ENCODE measurements around the gene EXOSC7. TPM values are rescaled to one million over a fixed set of nuclear protein-coding genes. Genes with fewer than 3 reads are reported as not detected.
A peak's percentile ranks its signal among the peaks of the same experiment; 100 is the strongest.

Gene EXOSC7
- total RNA-seq, 2 donors from 2014 or later: 43.3 to 45.9 TPM

- no peak for DNase-seq (ENCODE audit: low spot score)
- Histone ChIP-seq H3K4me1 (ENCODE audit: control insufficient read depth in 1 of 2, low read depth in 2 of 2) (peaks cover 21 to 31% of the 10 kb centered on the region in 2 donors), H3K9me3 (no peaks in the 10 kb centered on the region), H3K36me3 (peaks cover 3% of the 10 kb centered on the region), H3K4me3 (peak overlapping the region; percentile 48), H3K27me3 (replicated peaks; ENCODE audit: insufficient read depth) (no peaks in the 10 kb centered on the region), H3K27ac (peak overlapping the region; percentile 84 to 90)
- no peak for TF ChIP-seq CTCF (IDR thresholded peaks at IDR 0.05)
- ATAC-seq (ENCODE audit: insufficient number of reproducible peaks, low FRiP score, low read depth): peak; percentile 71
Observed at GRCh38 chr3:45011756-45012508, 35.9 kb downstream of the EXOSC7 start.

- no peak for TF ChIP-seq CTCF (IDR thresholded peaks at IDR 0.05)
- no peak for DNase-seq (ENCODE audit: low spot score)
- Histone ChIP-seq H3K9me3 (no peaks in the 10 kb centered on the region), H3K27ac (peak overlapping the region; percentile 84 to 90), H3K36me3 (no peaks in the 10 kb centered on the region), H3K4me3 (no peak overlapping the region), H3K27me3 (replicated peaks; ENCODE audit: insufficient read depth) (no peaks in the 10 kb centered on the region), H3K4me1 (ENCODE audit: control insufficient read depth in 1 of 2, low read depth in 2 of 2) (peaks cover 21 to 31% of the 10 kb centered on the region in 2 donors)
- ATAC-seq (ENCODE audit: insufficient number of reproducible peaks, low FRiP score, low read depth): no peak
Observed at GRCh38 chr3:45012577-45012976, 36.5 kb downstream of the EXOSC7 start.

GRCh38 chr3:45016916-45017315 is 40.9 kb downstream of the EXOSC7 start:
- ATAC-seq (ENCODE audit: insufficient number of reproducible peaks, low FRiP score, low read depth): no peak
- peaks cover 7 to 11% of the 10 kb centered on the region in 2 donors for H3K4me1 ChIP-seq (ENCODE audit: control insufficient read depth in 1 of 2, low read depth in 2 of 2)
- no peak for DNase-seq (ENCODE audit: low spot score)
- no peak overlapping the region for H3K27ac ChIP-seq
- H3K9me3 ChIP-seq: no peaks in the 10 kb centered on the region
- TF ChIP-seq CTCF (IDR thresholded peaks at IDR 0.05): no peak
- H3K27me3 ChIP-seq (replicated peaks; ENCODE audit: insufficient read depth): no peaks in the 10 kb centered on the region
- no peak overlapping the region for H3K4me3 ChIP-seq
- H3K36me3 ChIP-seq: no peaks in the 10 kb centered on the region

GRCh38 chr3:45017821-45018220 is 41.8 kb downstream of the EXOSC7 start:
- ATAC-seq (ENCODE audit: insufficient number of reproducible peaks, low FRiP score, low read depth): no peak
- TF ChIP-seq CTCF (IDR thresholded peaks at IDR 0.05): no peak

GRCh38 chr3:45020534-45020933 is 44.5 kb downstream of the EXOSC7 start:
- Histone ChIP-seq H3K9me3 (no peaks in the 10 kb centered on the region), H3K4me1 (ENCODE audit: control insufficient read depth in 1 of 2, low read depth in 2 of 2) (peaks cover 12 to 17% of the 10 kb centered on the region in 2 donors), H3K27me3 (replicated peaks; ENCODE audit: insufficient read depth) (no peaks in the 10 kb centered on the region), H3K36me3 (no peaks in the 10 kb centered on the region), H3K4me3 (no peak overlapping the region), H3K27ac (no peak overlapping the region)
- TF ChIP-seq CTCF (IDR thresholded peaks at IDR 0.05): no peak
- no peak for ATAC-seq (ENCODE audit: insufficient number of reproducible peaks, low FRiP score, low read depth)
- no peak for DNase-seq (ENCODE audit: low spot score)

More at GRCh38 chr3:45017821-45018220, 41.8 kb downstream of the EXOSC7 start:
- Histone ChIP-seq H3K4me1 (ENCODE audit: control insufficient read depth in 1 of 2, low read depth in 2 of 2) (peaks cover under 1 to 2% of the 10 kb centered on the region in 2 donors), H3K9me3 (no peaks in the 10 kb centered on the region), H3K27me3 (replicated peaks; ENCODE audit: insufficient read depth) (no peaks in the 10 kb centered on the region), H3K36me3 (no peaks in the 10 kb centered on the region), H3K27ac (no peak overlapping the region), H3K4me3 (no peak overlapping the region)
- DNase-seq (ENCODE audit: low spot score): no peak

Data from thoracic aorta (tissue), 2 donors.